Astrocyte (in vitro differentiated cells and primary cell): ENCODE data around the gene KCNH2. TPM values are rescaled to one million over a fixed set of nuclear protein-coding genes. Genes with fewer than 3 reads are reported as not detected.

Source experiments
- DNase-seq: peaks from one replicate; pipeline ENCODE4 v3.0.0-alpha.2; 2010; ENCODE audit warnings: low read depth
- FAIRE-seq: peaks from 2 replicates; lab custom pipeline; 2011; peaks lifted over from hg19 to GRCh38; lab: Jason Lieb, UNC
- H2AFZ ChIP-seq: 2 replicates; pipeline ENCODE4 v1.6.0; 2012; ENCODE audit warnings: low read depth, low read length, inconsistent platforms
- H3K27ac ChIP-seq: 2 replicates; pipeline ENCODE4 v1.5.1; 2011; ENCODE audit warnings: low read depth, low read length, inconsistent platforms
- H3K27me3 ChIP-seq: 2 replicates; pipeline ENCODE4 v1.6.0; 2011; ENCODE audit warnings: low read length, inconsistent platforms; ENCODE audit not compliant: insufficient read depth
- H3K36me3 ChIP-seq: 2 replicates; pipeline ENCODE4 v1.5.1; 2011; ENCODE audit warnings: low read length, inconsistent platforms; ENCODE audit not compliant: insufficient read depth
- H3K4me1 ChIP-seq: 2 replicates; pipeline ENCODE4 v1.5.1; 2011; ENCODE audit warnings: low read length, inconsistent platforms; ENCODE audit not compliant: insufficient read depth
- H3K4me2 ChIP-seq: 2 replicates; pipeline ENCODE4 v1.6.0; 2012; ENCODE audit warnings: low read length, inconsistent platforms
- H3K4me3 ChIP-seq: 2 replicates; pipeline ENCODE4 v1.5.1; 2011; ENCODE audit warnings: low read depth, mild to moderate bottlenecking, low read length, inconsistent platforms; ENCODE audit not compliant: insufficient read depth
- H3K79me2 ChIP-seq: 2 replicates; pipeline ENCODE4 v1.6.0; 2012; ENCODE audit warnings: mild to moderate bottlenecking, low read length, inconsistent platforms; ENCODE audit not compliant: insufficient read depth
- H3K9ac ChIP-seq: 2 replicates; pipeline ENCODE4 v1.6.0; 2012; ENCODE audit warnings: mild to moderate bottlenecking, low read length, inconsistent platforms
- H3K9me3 ChIP-seq: 2 replicates; pipeline ENCODE4 v1.5.1; 2012; ENCODE audit warnings: low read depth, mild to moderate bottlenecking, low read length, inconsistent platforms; ENCODE audit not compliant: insufficient read depth
- H4K20me1 ChIP-seq: 2 replicates; pipeline ENCODE4 v1.6.0; 2012; ENCODE audit warnings: low read length, inconsistent platforms; ENCODE audit not compliant: insufficient read depth
- H3K27ac Mint-ChIP-seq: one replicate; pipeline ENCODE4 v1.8.0; 2021; ENCODE audit warnings: mild to moderate bottlenecking, mixed read lengths; ENCODE audit not compliant: unreplicated experiment
- H3K27me3 Mint-ChIP-seq: one replicate; pipeline ENCODE4 v1.8.0; 2021; ENCODE audit warnings: low read depth, mixed read lengths; ENCODE audit not compliant: unreplicated experiment
- H3K36me3 Mint-ChIP-seq: one replicate; pipeline ENCODE4 v1.8.0; 2021; ENCODE audit warnings: low read depth, mixed read lengths; ENCODE audit not compliant: unreplicated experiment
- H3K4me1 Mint-ChIP-seq: one replicate; pipeline ENCODE4 v1.8.0; 2021; ENCODE audit warnings: low read depth, mixed read lengths; ENCODE audit not compliant: unreplicated experiment
- H3K4me3 Mint-ChIP-seq: one replicate; pipeline ENCODE4 v1.8.0; 2021; ENCODE audit warnings: mild to moderate bottlenecking, moderate library complexity, mixed read lengths; ENCODE audit not compliant: unreplicated experiment
- H3K9me3 Mint-ChIP-seq: one replicate; pipeline ENCODE4 v1.8.0; 2021; ENCODE audit warnings: mild to moderate bottlenecking, mixed read lengths; ENCODE audit not compliant: unreplicated experiment
- EZH2 ChIP-seq: IDR thresholded peaks from 2 replicates; pipeline ENCODE4 v1.6.1; 2012; ENCODE audit warnings: mild to moderate bottlenecking, low read length, inconsistent platforms; ENCODE audit not compliant: insufficient read depth
- total RNA-seq: library from RNA; stranded (reverse); gene quantifications from 2 replicates; pipeline ENCODE4 v1.2.1, GENCODE V29; 2021
- TF ChIP-seq, protein P1 (sequence below): IDR thresholded peaks from 2 replicates; pipeline ENCODE4 v1.5.1; 2011; ENCODE audit warnings: low read depth, mild to moderate bottlenecking, inconsistent platforms, low read length, moderate library complexity; ENCODE audit not compliant: insufficient read depth

The KCNH2 gene
- total RNA-seq, 1 donor from 2014 or later: 4.6 TPM

DNA sequence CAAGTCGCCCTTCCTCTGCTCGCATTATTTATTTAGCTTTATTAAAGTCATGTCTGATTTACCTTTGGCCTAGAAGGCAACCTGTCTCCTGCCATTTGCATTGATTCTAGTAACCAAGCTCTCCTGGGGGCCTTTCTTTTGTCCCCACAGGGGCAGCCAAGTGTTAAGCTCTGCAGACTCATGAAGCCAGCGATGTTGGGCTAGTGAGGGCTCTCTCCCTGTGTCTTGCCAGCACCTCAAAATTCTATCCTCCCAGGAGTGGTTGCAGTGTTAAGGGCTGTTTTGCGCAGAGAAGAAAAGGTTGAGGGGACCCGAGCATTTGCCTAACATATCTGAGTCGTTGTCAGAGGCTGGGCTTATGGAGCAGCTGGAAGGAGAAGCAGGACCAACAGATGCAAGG, 63.9 kb downstream of the KCNH2 start:
- Histone ChIP-seq H3K4me2 (no peak overlapping the region), H3K9ac (no peak overlapping the region), H3K4me1 (no peaks in the 10 kb centered on the region), H4K20me1 (no peaks in the 10 kb centered on the region), H3K4me3 (no peak overlapping the region), H3K27ac (no peak overlapping the region), H3K36me3 (no peaks in the 10 kb centered on the region), H2AFZ (no peak overlapping the region), H3K27me3 (peaks cover 11% of the 10 kb centered on the region), H3K79me2 (no peaks in the 10 kb centered on the region), H3K9me3 (no peaks in the 10 kb centered on the region)
- no peak for FAIRE-seq
- no peak for DNase-seq
- TF ChIP-seq, protein P1, sequence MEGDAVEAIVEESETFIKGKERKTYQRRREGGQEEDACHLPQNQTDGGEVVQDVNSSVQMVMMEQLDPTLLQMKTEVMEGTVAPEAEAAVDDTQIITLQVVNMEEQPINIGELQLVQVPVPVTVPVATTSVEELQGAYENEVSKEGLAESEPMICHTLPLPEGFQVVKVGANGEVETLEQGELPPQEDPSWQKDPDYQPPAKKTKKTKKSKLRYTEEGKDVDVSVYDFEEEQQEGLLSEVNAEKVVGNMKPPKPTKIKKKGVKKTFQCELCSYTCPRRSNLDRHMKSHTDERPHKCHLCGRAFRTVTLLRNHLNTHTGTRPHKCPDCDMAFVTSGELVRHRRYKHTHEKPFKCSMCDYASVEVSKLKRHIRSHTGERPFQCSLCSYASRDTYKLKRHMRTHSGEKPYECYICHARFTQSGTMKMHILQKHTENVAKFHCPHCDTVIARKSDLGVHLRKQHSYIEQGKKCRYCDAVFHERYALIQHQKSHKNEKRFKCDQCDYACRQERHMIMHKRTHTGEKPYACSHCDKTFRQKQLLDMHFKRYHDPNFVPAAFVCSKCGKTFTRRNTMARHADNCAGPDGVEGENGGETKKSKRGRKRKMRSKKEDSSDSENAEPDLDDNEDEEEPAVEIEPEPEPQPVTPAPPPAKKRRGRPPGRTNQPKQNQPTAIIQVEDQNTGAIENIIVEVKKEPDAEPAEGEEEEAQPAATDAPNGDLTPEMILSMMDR: no peak
- no peak for TF ChIP-seq EZH2
- H3K4me1 Mint-ChIP-seq: no peaks in the 10 kb centered on the region
- H3K9me3 Mint-ChIP-seq: peaks cover 2% of the 10 kb centered on the region
- H3K27ac Mint-ChIP-seq: no peak overlapping the region
- peaks cover 55% of the 10 kb centered on the region for H3K27me3 Mint-ChIP-seq
- no peak overlapping the region for H3K4me3 Mint-ChIP-seq
- no peaks in the 10 kb centered on the region for H3K36me3 Mint-ChIP-seq

DNA sequence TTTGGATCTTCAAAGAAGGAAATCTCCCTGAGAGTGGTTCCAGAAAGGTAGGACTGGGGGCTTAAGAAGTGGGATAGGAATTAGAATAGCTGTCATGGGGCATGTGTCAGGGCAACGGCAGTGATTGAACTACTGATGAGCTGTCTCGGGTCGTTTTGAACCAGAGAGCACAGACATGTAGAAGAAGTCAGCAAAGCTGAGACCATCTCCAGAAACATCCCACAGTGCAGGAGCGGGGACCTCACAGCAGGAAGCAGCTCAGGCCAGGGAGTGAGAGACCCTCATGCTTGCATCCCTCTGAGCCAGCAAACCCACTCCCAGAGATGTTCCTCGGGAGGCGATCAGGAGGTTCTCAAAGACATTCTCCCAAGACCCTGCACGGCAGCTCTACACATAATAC, 65.7 kb downstream of the KCNH2 start:
- no peak for TF ChIP-seq EZH2
- TF ChIP-seq, protein P1: no peak
- Mint-ChIP-seq H3K4me1 (no peaks in the 10 kb centered on the region), H3K4me3 (no peak overlapping the region), H3K27ac (no peak overlapping the region), H3K36me3 (no peaks in the 10 kb centered on the region), H3K27me3 (peaks cover 55% of the 10 kb centered on the region), H3K9me3 (peaks cover 2% of the 10 kb centered on the region)
- Histone ChIP-seq H3K9me3 (no peaks in the 10 kb centered on the region), H3K4me1 (no peaks in the 10 kb centered on the region), H3K36me3 (no peaks in the 10 kb centered on the region), H3K9ac (no peak overlapping the region), H3K4me3 (no peak overlapping the region), H3K79me2 (no peaks in the 10 kb centered on the region), H3K4me2 (no peak overlapping the region), H4K20me1 (no peaks in the 10 kb centered on the region), H3K27me3 (peaks cover 5% of the 10 kb centered on the region), H2AFZ (no peak overlapping the region), H3K27ac (no peak overlapping the region)
- DNase-seq (no peak), FAIRE-seq (no peak)

DNA sequence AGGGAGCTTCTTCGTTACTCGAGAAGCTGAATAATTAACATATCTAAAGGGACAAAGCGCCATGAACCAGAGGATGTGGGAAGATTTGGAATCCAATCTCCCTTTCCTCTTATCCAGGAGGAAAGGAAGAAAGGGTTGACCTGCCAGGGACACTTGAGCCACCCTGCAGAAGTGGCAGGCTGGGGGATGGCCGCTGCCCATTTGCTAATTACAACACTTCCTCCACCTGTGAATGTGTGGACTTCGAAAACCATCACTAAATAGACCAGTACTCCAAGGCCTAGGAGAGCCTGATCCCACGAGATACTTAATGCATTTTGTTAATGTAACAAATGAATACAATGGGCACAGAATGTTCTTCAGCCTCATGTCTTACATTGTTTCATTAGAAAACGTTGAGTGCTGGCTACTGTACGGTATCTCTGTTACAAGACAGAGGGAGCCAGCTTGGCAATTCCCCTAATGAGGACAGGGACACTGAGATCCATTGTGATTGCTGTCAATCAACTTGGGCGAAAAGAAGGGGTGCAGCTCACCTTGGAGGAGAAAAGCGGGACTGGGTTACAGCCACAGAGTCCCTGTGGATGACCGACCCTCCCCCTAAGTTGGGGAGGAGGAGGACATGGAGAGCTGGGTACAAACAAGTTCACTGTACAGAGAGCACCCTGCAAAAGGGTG, 66.4 kb downstream of the KCNH2 start:
- H3K4me3 ChIP-seq: no peak overlapping the region
- H3K4me1 ChIP-seq: no peaks in the 10 kb centered on the region
- Mint-ChIP-seq H3K27me3 (peaks cover 50% of the 10 kb centered on the region), H3K36me3 (no peaks in the 10 kb centered on the region), H3K4me3 (no peak overlapping the region), H3K9me3 (peaks cover 2% of the 10 kb centered on the region), H3K4me1 (no peaks in the 10 kb centered on the region), H3K27ac (no peak overlapping the region)
- peaks cover 6% of the 10 kb centered on the region for H3K27me3 ChIP-seq
- no peak overlapping the region for H3K4me2 ChIP-seq
- H2AFZ ChIP-seq: no peak overlapping the region
- no peak overlapping the region for H3K27ac ChIP-seq
- FAIRE-seq: no peak
- DNase-seq: no peak
- H3K9me3 ChIP-seq: no peaks in the 10 kb centered on the region
- no peaks in the 10 kb centered on the region for H3K79me2 ChIP-seq
- H3K36me3 ChIP-seq: no peaks in the 10 kb centered on the region
- H4K20me1 ChIP-seq: no peaks in the 10 kb centered on the region
- no peak overlapping the region for H3K9ac ChIP-seq
- TF ChIP-seq, protein P1: no peak
- TF ChIP-seq EZH2: no peak
